ENCODE results near the gene CDC42BPA.

- TF ChIP-seq POLR2AphosphoS5 (IDR thresholded peaks at IDR 0.05; ENCODE audit: low read depth, low read length): no peak
- no peak for TF ChIP-seq POLR2A (IDR thresholded peaks at IDR 0.05; ENCODE audit: low read depth, low read length)
- TF ChIP-seq TAF1 (IDR thresholded peaks at IDR 0.05; ENCODE audit: borderline replicate concordance, low read depth, low read length): no peak
These were observed 43.7 kb upstream of the CDC42BPA start for GRCh38 chr1:227362039-227362438.

Data from GM12892 (cell line).